ENCODE data around the gene CIDEC. TPM values are rescaled to one million over a fixed set of nuclear protein-coding genes. Genes with fewer than 3 reads are reported as not detected.

The CIDEC gene
- total and polyA plus RNA-seq, 2 of the 13 experiments (the other 11 are each of a cell fraction or from before 2014, with no cell fraction given), result 2.5 to 10.4 TPM

GRCh38 chr3:9862391-9863057 lies 17.5 kb downstream of the CIDEC start (continued):
- TF ChIP-seq GPN1 (CRISPR knock-in tag; IDR thresholded peaks at IDR 0.05; ENCODE audit: borderline replicate concordance) (no peak), PAXIP1 (CRISPR knock-in tag; conservative IDR thresholded peaks at IDR 0.05) (no peak; the same call in 1 of the 2 replicates), ZNF704 (CRISPR knock-in tag; IDR thresholded peaks at IDR 0.05; ENCODE audit: borderline replicate concordance) (no peak; the same call in 1 of the 2 replicates), MLLT10 (CRISPR knock-in tag; IDR thresholded peaks at IDR 0.05) (no peak), PLRG1 (conservative IDR thresholded peaks at IDR 0.05) (no peak), SNAPC2 (CRISPR knock-in tag; IDR thresholded peaks at IDR 0.05) (no peak), ZNF446 (CRISPR knock-in tag; IDR thresholded peaks at IDR 0.05) (no peak), HNRNPK (IDR thresholded peaks at IDR 0.05; ENCODE audit: low read depth, low read length, poor library complexity, severe bottlenecking) (peak; percentile 70), GATAD1 (CRISPR knock-in tag; IDR thresholded peaks at IDR 0.05) (0 out of 2 replicates have a peak, but pooled peaks have one; percentile 40), ZBTB43 (CRISPR knock-in tag; conservative IDR thresholded peaks at IDR 0.05) (no peak)
- TF ChIP-seq, protein P1, sequence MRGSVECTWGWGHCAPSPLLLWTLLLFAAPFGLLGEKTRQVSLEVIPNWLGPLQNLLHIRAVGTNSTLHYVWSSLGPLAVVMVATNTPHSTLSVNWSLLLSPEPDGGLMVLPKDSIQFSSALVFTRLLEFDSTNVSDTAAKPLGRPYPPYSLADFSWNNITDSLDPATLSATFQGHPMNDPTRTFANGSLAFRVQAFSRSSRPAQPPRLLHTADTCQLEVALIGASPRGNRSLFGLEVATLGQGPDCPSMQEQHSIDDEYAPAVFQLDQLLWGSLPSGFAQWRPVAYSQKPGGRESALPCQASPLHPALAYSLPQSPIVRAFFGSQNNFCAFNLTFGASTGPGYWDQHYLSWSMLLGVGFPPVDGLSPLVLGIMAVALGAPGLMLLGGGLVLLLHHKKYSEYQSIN (CRISPR knock-in tag; IDR thresholded peaks at IDR 0.05; ENCODE audit: borderline replicate concordance), result no peak
- TF ChIP-seq, protein P2, sequence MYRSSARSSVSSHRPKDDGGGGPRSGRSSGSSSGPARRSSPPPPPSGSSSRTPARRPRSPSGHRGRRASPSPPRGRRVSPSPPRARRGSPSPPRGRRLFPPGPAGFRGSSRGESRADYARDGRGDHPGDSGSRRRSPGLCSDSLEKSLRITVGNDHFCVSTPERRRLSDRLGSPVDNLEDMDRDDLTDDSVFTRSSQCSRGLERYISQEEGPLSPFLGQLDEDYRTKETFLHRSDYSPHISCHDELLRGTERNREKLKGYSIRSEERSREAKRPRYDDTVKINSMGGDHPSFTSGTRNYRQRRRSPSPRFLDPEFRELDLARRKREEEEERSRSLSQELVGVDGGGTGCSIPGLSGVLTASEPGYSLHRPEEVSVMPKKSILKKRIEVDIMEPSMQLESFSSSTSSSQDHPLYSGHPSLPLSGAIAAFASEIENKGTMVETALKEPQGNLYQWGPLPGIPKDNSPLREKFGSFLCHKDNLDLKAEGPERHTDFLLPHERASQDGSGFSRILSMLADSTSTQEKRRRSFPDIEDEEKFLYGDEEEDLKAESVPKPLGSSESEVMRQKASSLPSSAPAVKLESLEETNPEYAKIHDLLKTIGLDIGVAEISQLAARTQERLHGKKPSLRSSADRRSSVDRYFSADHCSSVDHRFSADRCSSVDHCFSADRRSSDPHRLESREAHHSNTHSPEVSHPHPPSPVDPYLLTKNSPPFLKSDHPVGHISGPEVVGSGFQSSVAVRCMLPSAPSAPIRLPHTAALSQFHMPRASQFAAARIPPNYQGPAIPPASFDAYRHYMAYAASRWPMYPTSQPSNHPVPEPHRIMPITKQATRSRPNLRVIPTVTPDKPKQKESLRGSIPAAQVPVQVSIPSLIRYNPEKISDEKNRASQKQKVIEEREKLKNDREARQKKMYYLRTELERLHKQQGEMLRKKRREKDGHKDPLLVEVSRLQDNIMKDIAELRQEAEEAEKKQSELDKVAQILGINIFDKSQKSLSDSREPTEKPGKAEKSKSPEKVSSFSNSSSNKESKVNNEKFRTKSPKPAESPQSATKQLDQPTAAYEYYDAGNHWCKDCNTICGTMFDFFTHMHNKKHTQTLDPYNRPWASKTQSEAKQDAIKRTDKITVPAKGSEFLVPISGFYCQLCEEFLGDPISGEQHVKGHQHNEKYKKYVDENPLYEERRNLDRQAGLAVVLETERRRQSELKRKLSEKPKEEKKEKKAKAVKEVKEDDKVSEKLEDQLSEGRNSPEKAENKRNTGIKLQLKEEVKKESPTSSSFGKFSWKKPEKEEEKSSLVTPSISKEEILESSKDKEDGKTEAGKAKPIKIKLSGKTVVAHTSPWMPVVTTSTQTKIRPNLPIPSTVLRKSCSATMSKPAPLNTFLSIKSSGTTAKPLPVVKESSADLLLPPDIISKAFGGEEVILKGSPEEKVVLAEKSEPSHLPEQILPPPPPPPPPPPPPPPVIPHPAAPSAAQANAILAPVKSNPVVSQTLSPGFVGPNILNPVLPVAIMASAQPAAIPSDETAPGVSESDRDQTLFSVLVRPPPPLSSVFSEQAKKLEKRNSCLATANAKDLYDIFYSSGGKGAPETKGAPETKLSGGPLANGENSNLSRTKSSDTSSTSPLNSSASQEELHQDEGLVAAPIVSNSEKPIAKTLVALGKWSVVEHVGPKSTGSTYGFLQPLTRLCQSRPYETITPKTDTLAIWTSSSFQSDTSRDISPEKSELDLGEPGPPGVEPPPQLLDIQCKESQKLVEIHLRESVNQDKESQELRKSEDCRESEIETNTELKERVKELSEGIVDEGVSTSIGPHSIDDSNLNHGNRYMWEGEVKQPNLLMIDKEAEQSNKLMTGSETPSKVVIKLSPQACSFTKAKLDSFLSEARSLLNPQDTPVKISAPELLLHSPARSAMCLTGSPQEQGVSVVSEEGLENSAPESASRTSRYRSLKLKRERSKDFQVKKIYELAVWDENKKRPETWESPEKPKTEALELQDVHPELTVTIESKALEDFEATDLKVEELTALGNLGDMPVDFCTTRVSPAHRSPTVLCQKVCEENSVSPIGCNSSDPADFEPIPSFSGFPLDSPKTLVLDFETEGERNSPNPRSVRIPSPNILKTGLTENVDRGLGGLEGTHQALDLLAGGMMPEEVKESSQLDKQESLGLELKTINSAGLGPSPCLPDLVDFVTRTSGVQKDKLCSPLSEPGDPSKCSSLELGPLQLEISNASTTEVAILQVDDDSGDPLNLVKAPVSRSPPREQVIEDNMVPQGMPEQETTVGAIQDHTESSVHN (CRISPR knock-in tag; IDR thresholded peaks at IDR 0.05), result no peak

Measured in HepG2 (cell line).